Activated naive CD8-positive, alpha-beta T cell treated with anti-CD3 and anti-CD28 coated beads, Interleukin-2, amount 50 U/mL, for 16 hours (primary cell): ENCODE results near the gene RNF4.
"Not testable (repeated sequence)": the region's sequence is repeated elsewhere in the genome, so short reads cannot be mapped to it uniquely, and the experiment has no call there.

ENCODE experiments used
- DNase-seq: peaks from one replicate; pipeline ENCODE4 v3.0.0-alpha.2; 2020; ENCODE audit warnings: low read depth, low spot score

Gene RNF4

GRCh38 chr4:2486981-2487380, 18.1 kb downstream of the RNF4 start:
- DNase-seq = no peak

GRCh38 chr4:2487632-2488031, 18.7 kb downstream of the RNF4 start:
- DNase-seq = no peak

- no peak for DNase-seq
Observed at GRCh38 chr4:2489081-2489805, 20.3 kb downstream of the RNF4 start.

- no peak for DNase-seq
Observed at GRCh38 chr4:2489841-2490552, 21.1 kb downstream of the RNF4 start.

DNA sequence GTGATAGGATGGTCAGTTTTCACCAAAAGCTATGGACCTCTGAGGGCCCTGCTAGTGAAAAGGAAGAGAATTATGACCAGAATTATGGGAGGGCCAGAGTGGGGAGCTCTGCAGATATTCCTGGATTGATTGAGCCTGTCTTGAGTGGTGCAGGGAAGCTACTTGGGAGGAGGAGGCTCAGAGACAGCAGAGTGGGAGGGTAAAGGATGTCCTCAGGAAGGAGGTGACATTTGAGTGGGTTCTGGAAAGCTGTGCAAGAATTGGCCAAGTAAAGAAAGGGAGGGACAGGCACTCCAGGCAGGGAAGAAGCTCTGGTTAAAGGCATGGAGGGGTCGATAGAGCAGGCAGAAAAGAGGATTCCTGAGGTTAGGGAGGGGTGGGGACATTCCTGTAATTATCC, 24.1 kb downstream of the RNF4 start:
- no peak for DNase-seq

- no peak for DNase-seq
Observed at GRCh38 chr4:2494992-2495391, 26.1 kb downstream of the RNF4 start.

GRCh38 chr4:2497324-2497723, 28.4 kb downstream of the RNF4 start:
- no peak for DNase-seq

DNA sequence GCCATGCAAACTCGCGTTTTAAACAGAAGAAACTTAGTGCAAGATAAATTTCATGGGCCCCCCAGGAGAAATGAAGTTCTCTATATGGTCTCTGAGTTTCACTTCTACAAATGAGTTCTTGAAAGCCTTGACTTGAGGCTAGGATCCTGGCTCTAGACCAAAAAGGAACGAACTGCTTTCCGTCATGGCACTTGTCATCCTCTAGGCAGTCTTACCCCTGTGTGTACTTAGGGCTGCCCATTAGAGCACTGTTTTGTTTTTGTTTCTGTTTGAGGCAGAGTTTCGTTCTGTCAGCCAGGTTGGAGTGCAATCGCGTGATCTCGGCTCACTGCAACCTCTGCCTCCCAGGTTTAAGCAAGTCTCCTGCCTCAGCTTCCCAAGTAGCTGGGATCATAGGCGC, 29.0 kb downstream of the RNF4 start:
- DNase-seq = no peak

DNA sequence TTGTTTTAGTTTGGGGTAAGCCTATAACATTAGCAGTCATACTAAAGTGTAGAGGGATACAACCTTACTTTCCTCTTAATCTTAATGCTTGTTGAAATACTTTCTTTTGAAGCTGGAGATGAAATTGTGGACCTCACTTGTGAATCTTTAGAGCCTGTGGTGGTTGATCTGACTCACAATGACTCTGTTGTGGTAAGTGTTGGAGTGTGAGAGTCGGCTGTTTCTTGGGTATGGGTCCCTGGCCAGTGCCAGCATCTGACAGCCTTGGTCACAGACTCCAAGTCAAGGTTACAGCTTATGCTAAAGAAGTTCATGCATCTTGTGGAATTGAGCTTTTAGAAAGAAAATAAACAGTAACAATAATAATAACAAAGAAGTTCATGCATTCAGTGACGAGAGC, 31.6 kb downstream of the RNF4 start:
- no peak for DNase-seq

- DNase-seq = no peak
Observed at GRCh38 chr4:2501034-2501594, 32.2 kb downstream of the RNF4 start.

DNA sequence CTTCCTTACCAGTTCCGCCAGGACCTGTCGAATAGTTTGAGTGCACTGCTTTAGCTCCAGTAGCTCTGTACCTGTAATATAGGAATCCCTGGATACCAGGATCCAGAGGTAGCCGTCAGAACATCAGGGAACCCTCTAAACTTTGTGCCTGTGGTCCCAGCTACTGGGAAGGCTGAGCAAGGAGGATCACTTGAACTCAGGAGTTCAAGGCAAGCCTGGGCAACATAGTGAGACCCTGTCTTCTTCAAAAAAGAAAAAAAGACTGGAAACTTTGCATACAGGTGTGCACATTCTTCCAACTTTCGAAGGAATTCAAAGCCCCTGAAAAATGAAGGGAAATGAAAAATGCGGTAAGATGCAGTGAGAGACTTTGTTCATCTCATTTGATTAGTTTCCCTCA, 34.9 kb downstream of the RNF4 start:
- DNase-seq = no peak

DNA sequence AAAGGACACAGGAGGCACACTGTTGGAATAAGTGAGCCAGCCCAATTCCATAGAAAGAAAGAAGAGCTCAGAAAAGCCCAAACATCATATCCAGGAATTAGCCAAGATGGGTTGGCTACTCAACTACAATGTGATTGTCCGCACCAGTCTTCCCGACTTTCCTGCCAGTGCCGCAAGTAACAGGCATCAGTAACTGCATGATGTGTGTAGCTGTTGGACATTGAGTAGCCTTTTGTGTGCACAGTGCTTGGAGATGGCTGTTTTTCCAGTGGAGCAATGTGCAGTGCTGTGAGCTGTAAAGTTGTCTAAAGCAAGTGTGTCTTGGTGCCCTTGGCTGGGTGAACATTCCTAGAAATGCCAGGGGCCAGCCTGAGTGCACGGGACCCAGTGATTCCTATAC, 38.4 kb downstream of the RNF4 start:
- no peak for DNase-seq

- DNase-seq = no peak
Observed at GRCh38 chr4:2507855-2508254, 38.9 kb downstream of the RNF4 start.

DNA sequence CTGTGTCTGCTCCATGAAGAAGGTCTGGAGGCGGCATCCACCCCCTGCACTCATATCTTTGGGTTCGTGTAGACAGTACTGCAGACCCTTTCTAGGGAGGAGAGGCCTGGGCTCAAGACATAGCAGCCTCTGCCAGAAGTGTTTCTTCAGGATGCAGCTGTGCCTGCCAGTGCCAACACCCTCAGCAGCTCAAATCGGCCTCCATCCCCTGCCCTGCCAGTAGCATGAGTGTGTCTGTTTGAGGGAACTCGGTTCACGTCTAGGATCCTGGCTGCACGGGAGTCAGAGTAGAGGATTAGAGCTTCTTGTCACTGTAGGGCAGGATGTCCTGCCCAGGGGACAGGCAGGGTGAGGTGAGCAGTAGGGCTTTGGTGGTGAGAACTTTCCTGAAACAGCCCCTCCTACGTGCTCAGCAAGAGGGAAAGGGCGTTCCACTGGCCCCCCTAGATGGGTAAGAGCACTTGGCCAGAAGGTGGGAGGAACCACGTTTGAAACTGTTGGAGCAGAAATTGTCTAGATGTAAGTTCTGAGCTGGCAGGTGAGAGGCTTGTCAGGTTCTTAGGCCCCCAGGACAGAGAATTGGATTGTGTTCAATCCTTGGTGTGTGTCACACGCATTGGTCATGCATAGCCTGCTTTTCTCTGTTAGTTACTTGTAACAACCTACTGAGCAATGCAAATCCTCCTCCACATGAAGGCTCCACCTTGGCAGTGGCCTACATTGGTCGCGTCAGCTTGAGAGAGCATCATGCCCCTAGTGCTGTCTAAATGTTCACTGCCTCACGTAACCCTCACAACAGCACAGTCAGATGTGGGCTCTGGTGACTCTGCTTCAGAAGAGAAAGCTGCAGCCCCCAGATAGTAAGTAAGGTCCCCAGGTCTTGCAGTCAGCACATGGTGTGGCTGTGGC, 41.7 kb downstream of the RNF4 start:
- no peak for DNase-seq

DNA sequence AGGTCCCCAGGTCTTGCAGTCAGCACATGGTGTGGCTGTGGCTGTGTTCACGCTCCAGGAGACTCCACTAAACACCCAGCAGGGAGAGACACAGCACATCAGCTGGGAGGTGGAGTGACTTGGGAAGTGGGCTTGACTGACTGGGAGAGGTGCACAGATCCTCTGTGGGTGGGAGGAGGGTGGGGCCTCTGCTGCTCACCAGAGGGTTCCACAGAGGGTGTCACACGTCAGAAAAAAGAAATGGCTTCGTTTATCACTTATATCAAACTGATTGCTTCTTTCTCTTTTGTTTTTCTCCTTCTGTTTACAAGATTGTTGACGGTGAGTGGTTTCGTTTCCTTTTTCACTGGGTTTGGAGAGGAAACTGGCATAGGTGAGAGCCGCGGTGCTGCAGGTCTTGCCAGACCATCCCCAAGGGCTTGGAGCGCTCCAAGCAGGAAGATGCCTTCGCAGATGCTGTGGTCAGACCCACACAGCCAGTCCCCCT, 42.8 kb downstream of the RNF4 start:
- no peak for DNase-seq

GRCh38 chr4:2512396-2513135, 43.7 kb downstream of the RNF4 start:
- no peak for DNase-seq

GRCh38 chr4:2514193-2514592, 45.3 kb downstream of the RNF4 start:
- not testable (repeated sequence) for DNase-seq

DNA sequence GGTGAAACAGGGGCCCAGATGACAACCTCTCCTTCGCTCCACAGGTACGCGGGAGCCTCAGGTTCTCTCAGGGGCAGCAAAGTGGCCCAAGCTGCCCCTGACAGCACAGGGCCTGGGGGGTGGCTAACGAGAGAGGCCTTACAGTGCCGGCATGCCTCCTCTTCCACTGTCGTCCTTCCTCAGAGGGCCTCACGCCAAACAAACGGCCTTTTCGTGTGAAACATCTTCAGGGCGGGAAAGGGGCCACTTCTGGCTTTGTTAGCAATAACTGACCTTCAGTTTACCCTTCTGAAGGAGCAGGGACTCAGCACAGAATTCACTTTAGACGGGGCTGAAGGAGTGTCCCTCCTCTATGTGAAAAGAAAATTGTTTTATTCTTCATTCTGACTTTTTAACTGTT, 46.0 kb downstream of the RNF4 start:
- not testable (repeated sequence) for DNase-seq

DNA sequence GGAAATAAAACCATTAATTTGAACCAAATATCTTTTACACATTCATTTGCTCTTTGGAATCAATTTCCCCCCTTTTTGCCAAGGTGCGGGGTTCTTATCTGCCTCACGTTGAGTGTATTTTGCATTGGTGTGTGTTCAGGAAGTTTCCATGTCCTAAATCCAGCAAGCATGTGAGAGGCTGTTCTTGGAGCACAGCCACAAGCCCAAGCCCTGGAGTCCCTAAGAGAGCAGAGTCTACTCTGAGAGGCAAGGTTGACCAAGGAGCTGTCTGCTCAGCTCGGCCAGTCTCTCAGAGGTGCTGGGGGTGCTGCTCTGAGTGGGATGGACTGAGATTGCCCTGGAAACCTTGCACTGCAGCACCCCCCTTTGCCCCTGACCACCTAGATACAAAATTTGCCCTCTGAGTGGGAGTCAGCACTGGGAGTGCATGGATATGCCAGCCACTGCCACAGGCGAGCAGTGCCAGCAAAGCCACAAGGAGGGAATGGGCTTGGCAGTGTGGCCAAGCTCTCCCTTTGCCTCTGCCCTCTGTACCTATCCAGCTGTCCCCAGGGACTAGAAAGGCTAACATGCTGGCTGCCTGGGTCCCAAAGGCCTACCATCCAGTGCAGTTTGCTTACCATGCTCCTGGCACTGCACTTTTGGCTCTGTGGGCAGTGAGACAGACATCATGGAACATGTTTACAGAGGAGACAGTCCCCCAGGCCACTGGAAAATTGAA, 47.1 kb downstream of the RNF4 start:
- no peak for DNase-seq

DNA sequence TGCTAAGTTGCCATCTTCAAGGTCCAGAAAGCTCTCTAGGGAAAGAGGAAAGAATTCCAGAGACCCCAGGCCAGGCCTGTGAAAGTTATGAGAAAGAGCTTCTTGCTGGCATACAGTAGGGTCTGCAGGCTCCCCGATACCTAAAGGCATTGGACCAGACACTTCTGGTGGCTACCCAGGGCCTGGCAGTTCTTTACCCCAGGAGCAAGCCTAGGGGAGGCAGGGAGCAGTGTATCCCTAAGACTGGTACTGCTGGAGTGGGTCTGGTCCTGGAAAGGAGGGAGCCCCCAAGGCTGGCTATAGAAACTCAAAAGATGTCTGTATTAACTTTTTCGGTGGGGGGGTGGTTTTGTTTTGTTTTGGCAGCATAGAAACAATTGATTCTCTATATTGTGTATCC, 47.7 kb downstream of the RNF4 start:
- no peak for DNase-seq

GRCh38 chr4:2526559-2526958, 57.7 kb downstream of the RNF4 start:
- DNase-seq = no peak
